CD4-positive, alpha-beta memory T cell (primary cell): ENCODE results near the gene SCYL3. TPM values are rescaled to one million over a fixed set of nuclear protein-coding genes. Genes with fewer than 3 reads are reported as not detected.
A peak's percentile ranks its signal among the peaks of the same experiment; 100 is the strongest.

Experiments
- CTCF ChIA-PET: fragments of 350-600 bp; sonication (Branson Sonifier 250); formaldehyde crosslinking; loops from one replicate; lab custom pipeline; 2021; ENCODE audit warnings: inconsistent platforms; ENCODE audit not compliant: partially characterized antibody; lab: Charles Lee
- POLR2A ChIA-PET: fragments of 350-600 bp; sonication (Branson Sonifier 250); formaldehyde crosslinking; loops from one replicate; lab custom pipeline; 2021; ENCODE audit not compliant: partially characterized antibody; lab: Charles Lee
- DNase-seq, 5 donors: peaks; one replicate each; pipeline versions ENCODE4 v3.0.0 to v3.0.0-alpha.2; 2020 to 2022; ENCODE audit warnings: mixed read lengths in 1 of 5
- H3K27ac ChIP-seq: one replicate; pipeline ENCODE4 v1.7.0; 2013; ENCODE audit warnings: low read depth, low read length
- H3K27me3 ChIP-seq: 2 replicates; pipeline ENCODE4 v1.7.0; 2013; ENCODE audit warnings: mild to moderate bottlenecking, low read length, moderate library complexity; ENCODE audit not compliant: insufficient read depth
- H3K36me3 ChIP-seq: 2 replicates; pipeline ENCODE4 v1.7.0; 2013; ENCODE audit warnings: mild to moderate bottlenecking, low read length, moderate library complexity; ENCODE audit not compliant: insufficient read depth
- H3K4me1 ChIP-seq: 2 replicates; pipeline ENCODE4 v1.7.0; 2013; ENCODE audit warnings: mild to moderate bottlenecking, low read length, moderate library complexity; ENCODE audit not compliant: insufficient read depth
- H3K4me3 ChIP-seq, 2 donors: one replicate each; pipeline ENCODE4 v1.7.0; 2013; ENCODE audit warnings: low read length in 2 of 2, mild to moderate bottlenecking in 1 of 2
- H3K9me3 ChIP-seq, 2 donors: one replicate each; pipeline ENCODE4 v1.7.0; 2013; ENCODE audit warnings: low read length in 2 of 2, control low read depth in 1 of 2; ENCODE audit not compliant: control insufficient read depth in 1 of 2
- H3K27ac Mint-ChIP-seq, 7 donors: one replicate each; pipeline ENCODE4 v1.8.0; 2020 to 2021; ENCODE audit warnings: mixed read lengths in 7 of 7, mild to moderate bottlenecking in 6 of 7, inconsistent platforms in 3 of 7, moderate library complexity in 3 of 7
- H3K27me3 Mint-ChIP-seq, 2 donors: one replicate each; pipeline ENCODE4 v1.8.0; 2020 to 2021; ENCODE audit warnings: mixed read lengths in 2 of 2
- H3K36me3 Mint-ChIP-seq, 2 donors: one replicate each; pipeline ENCODE4 v1.8.0; 2020 to 2021; ENCODE audit warnings: mixed read lengths in 2 of 2, inconsistent platforms in 1 of 2, mild to moderate bottlenecking in 1 of 2
- H3K4me1 Mint-ChIP-seq, 4 donors: one replicate each; pipeline ENCODE4 v1.8.0; 2020 to 2021; ENCODE audit warnings: mixed read lengths in 4 of 4, mild to moderate bottlenecking in 1 of 4
- H3K4me3 Mint-ChIP-seq, 8 donors: one replicate each; pipeline ENCODE4 v1.8.0; 2020 to 2021; ENCODE audit warnings: mixed read lengths in 8 of 8, mild to moderate bottlenecking in 7 of 8, moderate library complexity in 6 of 8, inconsistent platforms in 3 of 8
- H3K9me3 Mint-ChIP-seq, 8 donors: one replicate each; pipeline ENCODE4 v1.8.0; 2020 to 2021; ENCODE audit warnings: mixed read lengths in 8 of 8, mild to moderate bottlenecking in 5 of 8, inconsistent platforms in 3 of 8, moderate library complexity in 1 of 8
- intact Hi-C: fragments of 100-400 bp; cut with micrococcal nuclease; formaldehyde crosslinking; loops from one replicate; pipeline ENCODE4 v1.15.1; 2023
- polyA plus RNA-seq, 2 donors: library from polyadenylated mRNA; unstranded; fragments of 300-500 nt; fragmentation: Illumina TruSeq; gene quantifications; one replicate each; pipeline ENCODE4 v1.2.3, GENCODE V29; 2021
- total RNA-seq, 2 experiments: library from RNA; stranded (reverse); gene quantifications; one replicate each; pipeline ENCODE4 v1.2.3, GENCODE V29; 2021

Gene SCYL3
- total and polyA plus RNA-seq, 4 experiments from 2014 or later, result 14.4 to 24.3 (median 19.6) TPM

- H3K36me3 Mint-ChIP-seq, result peaks cover 9 to 23% of the 10 kb centered on the region in 2 donors
- Histone ChIP-seq H3K27me3 (no peaks in the 10 kb centered on the region), H3K4me3 (no peak overlapping the region), H3K27ac (no peak overlapping the region), H3K36me3 (no peaks in the 10 kb centered on the region), H3K4me1 (peaks cover 1% of the 10 kb centered on the region), H3K9me3 (no peaks in the 10 kb centered on the region)
- peak overlapping the region in 1 of 7 donors; percentile 39 for H3K27ac Mint-ChIP-seq
- peaks cover 0 to 9% (median under 1%) of the 10 kb centered on the region in 4 donors for H3K4me1 Mint-ChIP-seq
- CTCF ChIA-PET, result no interaction called here
- peaks cover 0 to 5% (median 0%) of the 10 kb centered on the region in 8 donors for H3K9me3 Mint-ChIP-seq
- intact Hi-C loops, result no loop called here
- no peak for DNase-seq
- H3K27me3 Mint-ChIP-seq, result no peaks in the 10 kb centered on the region
- H3K4me3 Mint-ChIP-seq, result no peak overlapping the region
- POLR2A ChIA-PET, result no interaction called here
Observed at GRCh38 chr1:169914531-169914930, 20.8 kb upstream of the SCYL3 start.

- Histone ChIP-seq H3K4me3 (no peak overlapping the region), H3K4me1 (peaks cover 16% of the 10 kb centered on the region), H3K27ac (peak overlapping the region; percentile 31), H3K27me3 (no peaks in the 10 kb centered on the region), H3K36me3 (no peaks in the 10 kb centered on the region), H3K9me3 (no peaks in the 10 kb centered on the region)
- peak overlapping the region in 6 of 7 donors; percentile 5 to 94 (median 84) for H3K27ac Mint-ChIP-seq
- H3K4me1 Mint-ChIP-seq, result peaks cover 7 to 24% (median 16%) of the 10 kb centered on the region in 4 donors
- intact Hi-C loops, result loop anchor here (2.0 kb wide), 1 partner anchor 19 kb away; no protein-coding TSS in a partner anchor
- ChIA-PET POLR2A (interaction anchor here (1.6 to 5.1 kb wide), 2 partner anchors 17 to 165 kb away, joined by 5 to 59 read pairs; partner anchors contain the start of genes KIFAP3 and SCYL3), CTCF (interaction anchor here (1.1 to 1.5 kb wide), 2 partner anchors 16 to 19 kb away, joined by 4 read pairs; partner anchors contain the start of gene SCYL3)
- no peak for DNase-seq
- no peaks in the 10 kb centered on the region for H3K27me3 Mint-ChIP-seq
- H3K36me3 Mint-ChIP-seq, result no peaks in the 10 kb centered on the region
- no peak overlapping the region for H3K4me3 Mint-ChIP-seq
- H3K9me3 Mint-ChIP-seq, result peaks cover 0 to 5% (median 2%) of the 10 kb centered on the region in 8 donors
Observed at GRCh38 chr1:169909499-169909898, 15.8 kb upstream of the SCYL3 start.

- Histone ChIP-seq H3K4me1 (peaks cover 36% of the 10 kb centered on the region), H3K27ac (no peak overlapping the region), H3K4me3 (no peak overlapping the region), H3K9me3 (no peaks in the 10 kb centered on the region), H3K36me3 (no peaks in the 10 kb centered on the region), H3K27me3 (no peaks in the 10 kb centered on the region)
- no peak overlapping the region for H3K4me3 Mint-ChIP-seq
- peaks cover 0 to 4% (median 2%) of the 10 kb centered on the region in 8 donors for H3K9me3 Mint-ChIP-seq
- DNase-seq, result no peak
- CTCF ChIA-PET, result interaction anchor here (1.1 to 2.2 kb wide), 4 partner anchors 9 to 321 kb away, joined by 3 to 6 read pairs (median 4); partner anchors contain the start of genes F5 and SCYL3
- POLR2A ChIA-PET, result interaction anchor here (5.1 kb wide), 1 partner anchor 14 kb away, joined by 59 read pairs; the partner anchor contains the start of gene SCYL3
- peaks cover 17 to 48% (median 31%) of the 10 kb centered on the region in 4 donors for H3K4me1 Mint-ChIP-seq
- H3K27ac Mint-ChIP-seq, result no peak overlapping the region
- peaks cover 0 to 2% of the 10 kb centered on the region in 2 donors for H3K27me3 Mint-ChIP-seq
- no peaks in the 10 kb centered on the region for H3K36me3 Mint-ChIP-seq
- intact Hi-C loops, result no loop called here
Observed at GRCh38 chr1:169906938-169907337, 13.2 kb upstream of the SCYL3 start.

GRCh38 chr1:169904834-169905233 lies 11.1 kb upstream of the SCYL3 start:
- peaks cover 39% of the 10 kb centered on the region for H3K4me1 ChIP-seq
- no peak overlapping the region for H3K4me3 ChIP-seq
- intact Hi-C loops, result no loop called here
- no peak overlapping the region for H3K4me3 Mint-ChIP-seq
- peaks cover 19 to 53% (median 32%) of the 10 kb centered on the region in 4 donors for H3K4me1 Mint-ChIP-seq
- H3K36me3 ChIP-seq, result no peaks in the 10 kb centered on the region
- DNase-seq, result no peak
- no peaks in the 10 kb centered on the region for H3K36me3 Mint-ChIP-seq
- peaks cover 0 to 4% (median 0%) of the 10 kb centered on the region in 8 donors for H3K9me3 Mint-ChIP-seq
- POLR2A ChIA-PET, result interaction anchor here (5.1 kb wide), 1 partner anchor 12 kb away, joined by 59 read pairs; the partner anchor contains the start of gene SCYL3
- H3K9me3 ChIP-seq, result no peaks in the 10 kb centered on the region
- H3K27me3 Mint-ChIP-seq, result peaks cover 1 to 6% of the 10 kb centered on the region in 2 donors
- H3K27ac Mint-ChIP-seq, result peak overlapping the region in 1 of 7 donors; percentile 56
- CTCF ChIA-PET, result interaction anchor here (2.2 kb wide), 1 partner anchor 12 kb away, joined by 4 read pairs; no protein-coding TSS in a partner anchor
- no peaks in the 10 kb centered on the region for H3K27me3 ChIP-seq
- no peak overlapping the region for H3K27ac ChIP-seq

- no peak for DNase-seq
- intact Hi-C loops, result no loop called here
- ChIA-PET POLR2A (interaction anchor here (0.6 to 2.8 kb wide), 6 partner anchors 9 to 171 kb away, joined by 3 to 29 read pairs (median 4); partner anchors contain the start of genes KIFAP3, METTL18 and SCYL3), CTCF (interaction anchor here (1.1 kb wide), 1 partner anchor 8 kb away, joined by 3 read pairs; no protein-coding TSS in a partner anchor)
- Histone ChIP-seq H3K4me1 (peaks cover 24% of the 10 kb centered on the region), H3K27ac (no peak overlapping the region), H3K27me3 (no peaks in the 10 kb centered on the region), H3K9me3 (no peaks in the 10 kb centered on the region), H3K4me3 (no peak overlapping the region), H3K36me3 (no peaks in the 10 kb centered on the region)
- Mint-ChIP-seq H3K36me3 (no peaks in the 10 kb centered on the region), H3K4me3 (peak overlapping the region in 7 of 8 donors; percentile 26 to 75 (median 63)), H3K4me1 (peaks cover 13 to 37% (median 19%) of the 10 kb centered on the region in 4 donors), H3K9me3 (peaks cover 0 to 4% (median 0%) of the 10 kb centered on the region in 8 donors), H3K27me3 (peaks cover 3 to 8% of the 10 kb centered on the region in 2 donors), H3K27ac (peak overlapping the region; percentile 8 to 81 (median 59))
Observed at GRCh38 chr1:169902751-169903150, 9.1 kb upstream of the SCYL3 start.

- ChIA-PET POLR2A (no interaction called here), CTCF (no interaction called here)
- Histone ChIP-seq H3K9me3 (no peaks in the 10 kb centered on the region), H3K36me3 (no peaks in the 10 kb centered on the region), H3K4me1 (peaks cover 24% of the 10 kb centered on the region), H3K4me3 (no peak overlapping the region), H3K27ac (no peak overlapping the region), H3K27me3 (no peaks in the 10 kb centered on the region)
- H3K27me3 Mint-ChIP-seq, result peaks cover 3 to 8% of the 10 kb centered on the region in 2 donors
- intact Hi-C loops, result no loop called here
- H3K4me1 Mint-ChIP-seq, result peaks cover 13 to 34% (median 19%) of the 10 kb centered on the region in 4 donors
- no peak for DNase-seq
- no peaks in the 10 kb centered on the region for H3K36me3 Mint-ChIP-seq
- H3K9me3 Mint-ChIP-seq, result peaks cover 0 to 4% (median 0%) of the 10 kb centered on the region in 8 donors
- no peak overlapping the region for H3K4me3 Mint-ChIP-seq
- H3K27ac Mint-ChIP-seq, result no peak overlapping the region
Observed at GRCh38 chr1:169901115-169901514, 7.4 kb upstream of the SCYL3 start.

GRCh38 chr1:169900571-169900970 lies 6.9 kb upstream of the SCYL3 start:
- Mint-ChIP-seq H3K4me3 (no peak overlapping the region), H3K9me3 (peaks cover 0 to 2% (median 0%) of the 10 kb centered on the region in 8 donors), H3K4me1 (peaks cover 13 to 34% (median 19%) of the 10 kb centered on the region in 4 donors), H3K27me3 (peaks cover 3 to 8% of the 10 kb centered on the region in 2 donors), H3K27ac (no peak overlapping the region), H3K36me3 (no peaks in the 10 kb centered on the region)
- no peaks in the 10 kb centered on the region for H3K36me3 ChIP-seq
- no peaks in the 10 kb centered on the region for H3K9me3 ChIP-seq
- H3K27me3 ChIP-seq, result no peaks in the 10 kb centered on the region
- DNase-seq, result no peak
- CTCF ChIA-PET, result no interaction called here
- H3K4me3 ChIP-seq, result no peak overlapping the region
- POLR2A ChIA-PET, result no interaction called here
- intact Hi-C loops, result no loop called here
- no peak overlapping the region for H3K27ac ChIP-seq
- peaks cover 24% of the 10 kb centered on the region for H3K4me1 ChIP-seq
